Neural cell (in vitro differentiated cells): ENCODE data around the gene PTGIS. TPM values are rescaled to one million over a fixed set of nuclear protein-coding genes. Genes with fewer than 3 reads are reported as not detected.

ENCODE experiments used
- H2AFZ ChIP-seq: fragments of 200-600, 300-800 bp; sonication (generic), shearing (Covaris generic); 2 replicates; pipeline ENCODE4 v1.6.0; 2014; ENCODE audit warnings: low read depth, mild to moderate bottlenecking, antibody characterized with exemption, low read length, moderate library complexity
- H3F3A ChIP-seq: fragments of 200-600 bp; shearing (Covaris generic); 2 replicates; pipeline ENCODE4 v1.6.1; 2016; ENCODE audit warnings: mild to moderate bottlenecking, moderate library complexity, mixed read lengths, antibody characterized with exemption, low read length; ENCODE audit not compliant: insufficient read depth, poor library complexity, severe bottlenecking
- H3K27ac ChIP-seq: fragments of 200-600, 300-800 bp; sonication (generic), shearing (Covaris generic); 2 replicates; pipeline ENCODE4 v1.5.1; 2014; ENCODE audit warnings: mild to moderate bottlenecking, low read length, moderate library complexity
- H3K27me3 ChIP-seq: fragments of 300-800, 200-600 bp; sonication (generic), shearing (Covaris generic); 2 replicates; pipeline ENCODE4 v1.6.0; 2014; ENCODE audit warnings: mild to moderate bottlenecking, low read depth, low read length, moderate library complexity; ENCODE audit not compliant: insufficient read depth
- H3K36me3 ChIP-seq: fragments of 300-800, 200-600 bp; sonication (generic), shearing (Covaris generic); 2 replicates; pipeline ENCODE4 v1.5.1; 2014; ENCODE audit warnings: mild to moderate bottlenecking, antibody characterized with exemption, low read length, moderate library complexity; ENCODE audit not compliant: insufficient read depth
- H3K4me2 ChIP-seq: fragments of 300-800, 200-600 bp; sonication (generic), shearing (Covaris generic); 2 replicates; pipeline ENCODE4 v1.6.0; 2014; ENCODE audit warnings: mild to moderate bottlenecking, low read length
- H3K4me3 ChIP-seq: fragments of 300-800, 200-600 bp; sonication (generic), shearing (Covaris generic); 2 replicates; pipeline ENCODE4 v1.5.1; 2014; ENCODE audit warnings: mild to moderate bottlenecking, low read length, moderate library complexity
- H3K79me2 ChIP-seq: fragments of 200-600 bp; shearing (Covaris generic); replicated peaks from 2 replicates; pipeline ENCODE4 v1.6.0; 2014; ENCODE audit warnings: mild to moderate bottlenecking, low read length, moderate library complexity; ENCODE audit not compliant: insufficient read depth
- H3K9ac ChIP-seq: fragments of 300-800, 200-600 bp; sonication (generic), shearing (Covaris generic); 2 replicates; pipeline ENCODE4 v1.6.1; 2016; ENCODE audit warnings: mild to moderate bottlenecking, low read length, mixed read lengths
- H3K9me2 ChIP-seq: fragments of 200-600 bp; shearing (Covaris generic); 2 replicates; pipeline ENCODE4 v1.6.1; 2016; ENCODE audit warnings: mild to moderate bottlenecking, low read length, mixed read lengths; ENCODE audit not compliant: insufficient read depth
- H3K9me3 ChIP-seq: fragments of 200-600, 300-800 bp; sonication (generic), shearing (Covaris generic); 2 replicates; pipeline ENCODE4 v1.6.1; 2016; ENCODE audit warnings: mild to moderate bottlenecking, mixed run types, low read length, moderate library complexity, mixed read lengths
- H4K20me1 ChIP-seq: fragments of 200-600 bp; shearing (Covaris generic); 2 replicates; pipeline ENCODE4 v1.6.1; 2016; ENCODE audit warnings: mild to moderate bottlenecking, mixed run types; ENCODE audit not compliant: insufficient read depth
- EP300 ChIP-seq: fragments of 450-650 bp; conservative IDR thresholded peaks from 2 replicates; pipeline ENCODE4 v1.6.1; 2014; ENCODE audit warnings: antibody characterized with exemption, mild to moderate bottlenecking, moderate library complexity; ENCODE audit not compliant: poor library complexity, severe bottlenecking
- EZH2 ChIP-seq: fragments of 200-600, 300-800 bp; shearing (Covaris generic), sonication (generic); IDR thresholded peaks from 2 replicates; pipeline ENCODE4 v1.6.1; 2014; ENCODE audit warnings: antibody characterized with exemption, low read length, borderline replicate concordance, mild to moderate bottlenecking; ENCODE audit not compliant: insufficient read depth, poor library complexity, severe bottlenecking
- MXI1 ChIP-seq: fragments of 450-650 bp; conservative IDR thresholded peaks from 2 replicates; pipeline ENCODE4 v1.6.1; 2014; ENCODE audit warnings: antibody characterized with exemption, mild to moderate bottlenecking; ENCODE audit not compliant: poor library complexity, severe bottlenecking
- POLR2AphosphoS5 ChIP-seq: IDR thresholded peaks from 2 replicates; pipeline ENCODE4 v1.6.1; 2012
- RAD21 ChIP-seq: fragments of 450-650 bp; conservative IDR thresholded peaks from 2 replicates; pipeline ENCODE4 v1.6.1; 2014; ENCODE audit warnings: antibody characterized with exemption, mild to moderate bottlenecking, moderate library complexity
- REST ChIP-seq: IDR thresholded peaks from 2 replicates; pipeline ENCODE4 v1.6.1; 2012; ENCODE audit warnings: borderline replicate concordance
- SMC3 ChIP-seq: fragments of 450-650 bp; conservative IDR thresholded peaks from 2 replicates; pipeline ENCODE4 v1.6.1; 2014; ENCODE audit warnings: antibody characterized with exemption, mild to moderate bottlenecking, moderate library complexity; ENCODE audit not compliant: poor library complexity
- TAF1 ChIP-seq: IDR thresholded peaks from 2 replicates; pipeline ENCODE4 v1.6.1; 2012; ENCODE audit warnings: low read depth
- polyA plus RNA-seq: library from polyadenylated mRNA; depleted of rRNA; stranded (reverse); fragments of >200 nt; gene quantifications from 2 replicates; pipeline ENCODE4 v1.2.3, GENCODE V29; 2014
- TF ChIP-seq, protein P1 (sequence below): fragments of 450-650 bp; IDR thresholded peaks from 2 replicates; pipeline ENCODE4 v1.5.1; 2014; ENCODE audit warnings: antibody characterized with exemption, mild to moderate bottlenecking, moderate library complexity; ENCODE audit not compliant: poor library complexity, severe bottlenecking

Gene PTGIS
- polyA plus RNA-seq, 1 donor from 2014 or later = 3.2 TPM

- no peaks in the 10 kb centered on the region for H3K27me3 ChIP-seq
- H3K9me2 ChIP-seq = no peaks in the 10 kb centered on the region
- no peak overlapping the region for H2AFZ ChIP-seq
- no peaks in the 10 kb centered on the region for H4K20me1 ChIP-seq
- H3K4me2 ChIP-seq = no peak overlapping the region
- TF ChIP-seq RAD21 = no peak
- no peak for TF ChIP-seq REST
- TF ChIP-seq SMC3 = no peak
- TF ChIP-seq EZH2 = no peak
- no peak for TF ChIP-seq MXI1
- H3K36me3 ChIP-seq = no peaks in the 10 kb centered on the region
- no peaks in the 10 kb centered on the region for H3K9me3 ChIP-seq
- no peaks in the 10 kb centered on the region for H3K79me2 ChIP-seq
- no peak overlapping the region for H3K4me3 ChIP-seq
- peak overlapping the region; percentile 51 for H3K27ac ChIP-seq
- no peaks in the 10 kb centered on the region for H3F3A ChIP-seq
- H3K9ac ChIP-seq = peak overlapping the region; percentile 27
These were observed 60.0 kb downstream of the PTGIS start for GRCh38 chr20:49507741-49508434.

GRCh38 chr20:49505518-49505917, 62.4 kb downstream of the PTGIS start:
- peak overlapping the region; percentile 96 for H3K27ac ChIP-seq
- peak overlapping the region; percentile 58 for H3K4me3 ChIP-seq

More at GRCh38 chr20:49505518-49505917, 62.4 kb downstream of the PTGIS start:
- no peaks in the 10 kb centered on the region for H3K9me2 ChIP-seq
- peak overlapping the region; percentile 38 for H3K4me2 ChIP-seq
- no peaks in the 10 kb centered on the region for H3K36me3 ChIP-seq
- H3K79me2 ChIP-seq = no peaks in the 10 kb centered on the region
- peak overlapping the region; percentile 71 for H3K9ac ChIP-seq
- no peaks in the 10 kb centered on the region for H4K20me1 ChIP-seq
- H3K27me3 ChIP-seq = no peaks in the 10 kb centered on the region
- TF ChIP-seq REST = peak; percentile 92
- peak; percentile 73 for TF ChIP-seq MXI1
- peak; percentile 65 for TF ChIP-seq SMC3
- peak; percentile 51 for TF ChIP-seq TAF1
- peak; percentile 93 for TF ChIP-seq POLR2AphosphoS5
- peak; percentile 54 for TF ChIP-seq RAD21
- TF ChIP-seq EZH2 = no peak
- TF ChIP-seq, protein P1, sequence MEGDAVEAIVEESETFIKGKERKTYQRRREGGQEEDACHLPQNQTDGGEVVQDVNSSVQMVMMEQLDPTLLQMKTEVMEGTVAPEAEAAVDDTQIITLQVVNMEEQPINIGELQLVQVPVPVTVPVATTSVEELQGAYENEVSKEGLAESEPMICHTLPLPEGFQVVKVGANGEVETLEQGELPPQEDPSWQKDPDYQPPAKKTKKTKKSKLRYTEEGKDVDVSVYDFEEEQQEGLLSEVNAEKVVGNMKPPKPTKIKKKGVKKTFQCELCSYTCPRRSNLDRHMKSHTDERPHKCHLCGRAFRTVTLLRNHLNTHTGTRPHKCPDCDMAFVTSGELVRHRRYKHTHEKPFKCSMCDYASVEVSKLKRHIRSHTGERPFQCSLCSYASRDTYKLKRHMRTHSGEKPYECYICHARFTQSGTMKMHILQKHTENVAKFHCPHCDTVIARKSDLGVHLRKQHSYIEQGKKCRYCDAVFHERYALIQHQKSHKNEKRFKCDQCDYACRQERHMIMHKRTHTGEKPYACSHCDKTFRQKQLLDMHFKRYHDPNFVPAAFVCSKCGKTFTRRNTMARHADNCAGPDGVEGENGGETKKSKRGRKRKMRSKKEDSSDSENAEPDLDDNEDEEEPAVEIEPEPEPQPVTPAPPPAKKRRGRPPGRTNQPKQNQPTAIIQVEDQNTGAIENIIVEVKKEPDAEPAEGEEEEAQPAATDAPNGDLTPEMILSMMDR = peak; percentile 46
- peak; percentile 81 for TF ChIP-seq EP300
- H3K9me3 ChIP-seq = no peaks in the 10 kb centered on the region
- no peaks in the 10 kb centered on the region for H3F3A ChIP-seq
- H2AFZ ChIP-seq = no peak overlapping the region
